Right atrium auricular region (tissue), 2 donors: ENCODE measurements around the gene ZNF600. TPM values are rescaled to one million over a fixed set of nuclear protein-coding genes. Genes with fewer than 3 reads are reported as not detected.
A peak's percentile ranks its signal among the peaks of the same experiment; 100 is the strongest.
"Not testable (repeated sequence)": the region's sequence is repeated elsewhere in the genome, so short reads cannot be mapped to it uniquely, and the experiment has no call there.

Source experiments
- DNase-seq: peaks from one replicate; pipeline ENCODE4 v3.0.0-alpha.2; 2019; ENCODE audit warnings: low spot score
- H3K27ac ChIP-seq, 2 donors: fragments of 200-600 bp; sonication (generic); 1 replicate in 1 of 2; 2 replicates in 1 of 2; pipeline ENCODE4 v1.5.1; 2016 to 2019
- H3K27me3 ChIP-seq, 2 donors: fragments of 200-600 bp; sonication (generic); one replicate each; pipeline versions ENCODE4 v1.5.1 to v1.6.0; 2017 to 2019
- H3K36me3 ChIP-seq: fragments of 200-600 bp; sonication (generic); one replicate; pipeline ENCODE4 v1.5.1; 2016
- H3K4me1 ChIP-seq, 2 donors: fragments of 200-600 bp; sonication (generic); one replicate each; pipeline versions ENCODE4 v1.5.1 to v1.6.0; 2017 to 2019
- H3K4me3 ChIP-seq, 2 donors: fragments of 200-600 bp; sonication (generic); 1 replicate in 1 of 2; 2 replicates in 1 of 2; pipeline ENCODE4 v1.5.1; 2017 to 2019; ENCODE audit warnings: mild to moderate bottlenecking in 1 of 2, moderate library complexity in 1 of 2
- H3K9me3 ChIP-seq, 2 donors: fragments of 200-600 bp; sonication (generic); one replicate each; pipeline ENCODE4 v1.5.1; 2019
- total RNA-seq, 2 donors: library from RNA; depleted of rRNA; stranded (reverse); fragments of >200 nt; gene quantifications; one replicate each; pipeline ENCODE4 v1.1.0, GENCODE V29; 2016
- TF ChIP-seq, protein P1 (sequence below), 2 donors: fragments of 200-600 bp; sonication (generic); IDR thresholded peaks; one replicate each; pipeline ENCODE4 v1.5.1; 2019; ENCODE audit warnings: antibody characterized with exemption in 2 of 2

The ZNF600 gene
- total RNA-seq, 2 donors from 2014 or later: 1.3 to 2.4 TPM

DNA sequence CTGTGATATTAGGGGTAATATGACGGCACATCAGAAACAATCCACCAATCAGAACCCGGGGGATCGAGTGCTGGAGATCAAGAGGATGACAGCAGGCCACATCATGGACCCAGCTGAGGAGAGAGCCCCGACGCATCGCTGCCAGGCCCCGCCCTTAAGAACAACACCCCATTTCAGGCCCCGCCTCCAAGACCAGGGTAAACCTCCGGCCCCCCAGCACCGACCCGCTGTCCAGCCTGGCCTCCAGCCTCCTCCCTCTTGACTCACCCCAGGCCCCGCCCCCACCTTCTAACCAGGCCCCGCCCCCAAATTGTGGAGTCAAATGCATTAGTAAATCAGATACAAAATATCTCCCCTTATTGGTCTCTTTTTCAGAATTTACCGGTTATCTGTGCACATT lies 47.0 kb downstream of the ZNF600 start:
- H3K4me3 ChIP-seq: no peak overlapping the region
- H3K4me1 ChIP-seq: no peaks in the 10 kb centered on the region
- H3K36me3 ChIP-seq: no peaks in the 10 kb centered on the region
- DNase-seq: no peak
- TF ChIP-seq, protein P1, sequence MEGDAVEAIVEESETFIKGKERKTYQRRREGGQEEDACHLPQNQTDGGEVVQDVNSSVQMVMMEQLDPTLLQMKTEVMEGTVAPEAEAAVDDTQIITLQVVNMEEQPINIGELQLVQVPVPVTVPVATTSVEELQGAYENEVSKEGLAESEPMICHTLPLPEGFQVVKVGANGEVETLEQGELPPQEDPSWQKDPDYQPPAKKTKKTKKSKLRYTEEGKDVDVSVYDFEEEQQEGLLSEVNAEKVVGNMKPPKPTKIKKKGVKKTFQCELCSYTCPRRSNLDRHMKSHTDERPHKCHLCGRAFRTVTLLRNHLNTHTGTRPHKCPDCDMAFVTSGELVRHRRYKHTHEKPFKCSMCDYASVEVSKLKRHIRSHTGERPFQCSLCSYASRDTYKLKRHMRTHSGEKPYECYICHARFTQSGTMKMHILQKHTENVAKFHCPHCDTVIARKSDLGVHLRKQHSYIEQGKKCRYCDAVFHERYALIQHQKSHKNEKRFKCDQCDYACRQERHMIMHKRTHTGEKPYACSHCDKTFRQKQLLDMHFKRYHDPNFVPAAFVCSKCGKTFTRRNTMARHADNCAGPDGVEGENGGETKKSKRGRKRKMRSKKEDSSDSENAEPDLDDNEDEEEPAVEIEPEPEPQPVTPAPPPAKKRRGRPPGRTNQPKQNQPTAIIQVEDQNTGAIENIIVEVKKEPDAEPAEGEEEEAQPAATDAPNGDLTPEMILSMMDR (IDR thresholded peaks at IDR 0.05): no peak
- no peaks in the 10 kb centered on the region for H3K27me3 ChIP-seq
- no peaks in the 10 kb centered on the region for H3K9me3 ChIP-seq
- no peak overlapping the region for H3K27ac ChIP-seq

DNA sequence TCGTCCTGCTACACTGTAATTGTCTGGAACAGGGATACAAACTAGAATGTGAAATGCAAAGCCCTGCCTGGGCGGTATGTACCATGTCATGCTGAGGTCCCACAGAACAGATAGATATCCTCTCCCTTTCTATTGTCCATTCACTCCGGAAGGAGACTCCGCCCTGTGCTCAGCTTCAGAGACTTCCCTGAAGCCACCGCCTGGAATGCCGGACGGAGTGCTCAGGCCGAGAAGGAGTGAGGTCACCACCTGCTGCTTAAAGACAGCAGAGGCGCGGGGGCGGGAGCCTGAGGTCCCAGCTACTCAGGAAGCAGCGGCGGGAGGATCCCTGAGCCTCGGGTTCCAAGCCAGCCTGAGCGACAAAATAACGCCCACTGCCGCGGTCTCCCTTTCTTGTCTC lies 50.9 kb downstream of the ZNF600 start:
- TF ChIP-seq, protein P1 (IDR thresholded peaks at IDR 0.05): no peak
- peaks cover 0 to 12% of the 10 kb centered on the region in 2 donors for H3K4me1 ChIP-seq
- H3K4me3 ChIP-seq: peak overlapping the region in 1 of 2 donors; percentile 84
- no peaks in the 10 kb centered on the region for H3K27me3 ChIP-seq
- H3K36me3 ChIP-seq: no peaks in the 10 kb centered on the region
- H3K27ac ChIP-seq: peak overlapping the region; percentile 88 to 89
- no peaks in the 10 kb centered on the region for H3K9me3 ChIP-seq
- peak; percentile 83 for DNase-seq

DNA sequence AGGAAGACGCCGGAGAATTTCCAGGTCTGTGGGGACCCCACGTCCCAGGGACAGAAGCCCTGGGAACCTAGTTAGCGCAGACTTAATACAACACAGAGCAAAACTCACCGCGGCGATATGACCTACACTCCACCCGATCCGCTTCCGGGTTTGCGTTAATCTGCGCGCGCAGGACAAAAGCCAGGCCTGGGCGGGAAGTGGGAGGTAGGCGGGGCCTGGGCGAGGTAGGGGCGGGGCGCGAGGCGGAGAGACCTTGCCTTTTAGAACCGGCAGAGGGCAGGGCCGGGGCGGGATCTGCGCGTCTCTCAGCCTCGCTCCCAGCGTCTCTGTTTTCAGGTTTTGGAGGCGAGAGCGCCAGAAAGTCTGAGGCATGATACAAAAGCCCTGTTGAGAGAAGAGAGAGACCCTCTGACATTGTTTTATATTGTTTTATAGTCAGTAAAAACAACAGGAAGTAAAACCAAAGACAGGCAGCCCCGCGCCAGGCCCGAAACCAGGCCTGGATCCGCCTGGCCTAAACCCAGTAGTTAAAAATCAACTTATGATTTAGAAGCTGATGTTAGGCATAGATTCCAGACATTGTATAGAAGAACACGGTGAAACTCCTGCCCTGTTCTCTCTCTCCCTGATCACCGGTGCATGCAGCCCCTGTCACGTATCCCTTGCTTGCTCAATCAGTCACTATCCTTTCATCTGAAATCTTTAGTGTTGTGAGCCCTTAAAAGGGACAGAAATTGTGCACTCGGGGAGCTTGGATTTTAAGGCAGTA lies 51.5 kb downstream of the ZNF600 start, which contains the start of gene ZNF611:
Gene ZNF611 (minus strand): TSS at position 152 of the 769 bp plus-strand sequence. CDS start 19,150 bp downstream, outside the sequence.
- TF ChIP-seq, protein P1 (IDR thresholded peaks at IDR 0.05): peak; percentile 63 to 68
- Histone ChIP-seq H3K27ac (peak within 1 kb of the TSS; percentile 88 to 89), H3K9me3 (no peaks in the 10 kb centered on the region), H3K36me3 (no peaks in the 10 kb centered on the region), H3K4me3 (peak within 1 kb of the TSS; percentile 84 to 94), H3K4me1 (peaks cover 0 to 12% of the 10 kb centered on the region in 2 donors), H3K27me3 (no peaks in the 10 kb centered on the region)
- DNase-seq: peak; percentile 99

DNA sequence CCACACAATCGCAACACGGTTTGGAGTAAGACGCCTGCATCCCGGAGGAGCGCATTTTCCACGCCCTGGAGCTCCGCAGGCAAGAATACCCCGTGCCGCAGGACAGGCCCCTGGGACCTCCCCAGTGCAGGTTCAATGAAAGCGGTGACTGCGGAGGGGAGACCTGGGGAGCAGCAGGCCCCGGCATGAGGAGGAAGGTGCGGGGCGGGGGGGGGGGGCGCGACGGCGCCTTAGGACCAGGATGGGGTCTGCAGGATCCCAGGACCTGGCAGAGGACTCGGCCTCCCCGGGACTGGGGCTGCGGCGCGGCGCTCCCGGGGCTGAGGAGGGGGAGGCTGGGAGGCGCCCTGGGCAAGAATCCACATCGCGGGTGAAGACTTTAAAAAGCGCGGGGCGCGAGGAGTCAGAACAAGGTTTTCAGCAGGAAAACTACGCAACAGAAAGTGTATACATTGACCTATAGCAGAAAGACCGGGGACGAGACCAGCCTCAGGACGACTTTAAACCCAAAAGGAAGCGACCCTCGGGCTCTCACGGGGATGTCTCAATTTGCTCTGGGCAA lies 52.2 kb downstream of the ZNF600 start:
- Histone ChIP-seq H3K27ac (peak overlapping the region; percentile 88 to 89), H3K9me3 (no peaks in the 10 kb centered on the region), H3K4me1 (peaks cover 0 to 12% of the 10 kb centered on the region in 2 donors), H3K36me3 (no peaks in the 10 kb centered on the region), H3K4me3 (peak overlapping the region; percentile 84 to 94), H3K27me3 (no peaks in the 10 kb centered on the region)
- TF ChIP-seq, protein P1 (IDR thresholded peaks at IDR 0.05): no peak
- DNase-seq: no peak

DNA sequence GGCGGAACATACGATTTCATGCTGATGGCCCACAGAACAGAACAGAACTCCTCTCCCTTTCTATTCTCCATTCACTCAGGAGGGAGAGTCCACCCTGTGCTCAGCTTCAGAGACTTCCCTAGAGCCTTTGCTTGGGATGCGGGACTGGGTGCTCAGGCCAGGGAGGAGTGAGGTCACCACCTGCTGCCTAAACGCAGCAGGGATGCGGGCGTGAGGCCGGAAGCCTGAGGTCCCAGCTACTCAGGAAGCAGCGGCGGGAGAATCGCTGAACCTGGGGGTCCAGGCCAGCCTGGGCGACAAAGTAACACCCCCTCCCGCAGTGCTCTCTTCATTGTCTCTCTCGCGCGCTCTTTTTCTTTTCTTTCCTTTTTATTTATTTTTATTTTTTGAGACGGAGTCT lies 60.5 kb downstream of the ZNF600 start:
- not testable (repeated sequence) for H3K27me3 ChIP-seq, H3K9me3 ChIP-seq, DNase-seq, H3K4me1 ChIP-seq, H3K4me3 ChIP-seq, H3K27ac ChIP-seq
- H3K36me3 ChIP-seq: peaks cover 13% of the 10 kb centered on the region

DNA sequence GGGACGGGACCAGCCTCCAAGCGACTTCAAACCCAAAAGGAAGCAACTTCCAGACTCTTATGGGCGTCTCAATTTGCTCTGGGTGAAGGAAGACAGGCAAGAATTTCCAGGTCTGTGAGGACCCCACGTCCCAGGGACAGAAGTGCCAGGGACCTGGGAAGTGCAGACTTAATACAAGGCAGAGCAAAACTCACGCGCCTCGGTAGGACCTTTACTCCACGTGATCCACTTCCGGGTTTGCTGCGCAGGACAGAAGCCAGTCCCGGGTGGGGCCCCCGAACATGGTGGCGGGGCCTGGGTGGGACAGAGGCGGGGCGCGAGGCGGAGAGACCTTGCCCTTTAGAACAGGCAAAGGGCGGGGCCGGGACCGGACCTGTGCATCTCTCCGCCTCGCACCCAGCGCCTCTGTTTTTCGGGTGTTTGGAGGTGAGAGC lies 61.0 kb downstream of the ZNF600 start:
- peaks cover 18% of the 10 kb centered on the region for H3K36me3 ChIP-seq
- H3K4me3 ChIP-seq: no peak overlapping the region
- no peaks in the 10 kb centered on the region for H3K27me3 ChIP-seq
- H3K9me3 ChIP-seq: no peaks in the 10 kb centered on the region
- H3K27ac ChIP-seq: no peak overlapping the region
- DNase-seq: no peak
- no peaks in the 10 kb centered on the region for H3K4me1 ChIP-seq
- TF ChIP-seq, protein P1 (IDR thresholded peaks at IDR 0.05): no peak
